Thoracic aorta (tissue), 2 donors: ENCODE results near the gene IL1A. TPM values are rescaled to one million over a fixed set of nuclear protein-coding genes. Genes with fewer than 3 reads are reported as not detected.

Source experiments
- ATAC-seq: fragments of 150-250 bp; one replicate; pipeline ENCODE4 v1.8.0; 2017; ENCODE audit warnings: low read depth; ENCODE audit not compliant: insufficient number of reproducible peaks, low FRiP score
- DNase-seq: peaks from one replicate; pipeline ENCODE4 v3.0.0-alpha.2; 2020; ENCODE audit warnings: low spot score
- H3K27ac ChIP-seq, 2 donors: fragments of 200-600 bp; sonication (generic); 1 replicate in 1 of 2; 2 replicates in 1 of 2; pipeline ENCODE4 v1.5.1; 2016; ENCODE audit warnings: mild to moderate bottlenecking in 2 of 2, moderate library complexity in 2 of 2
- H3K27me3 ChIP-seq: fragments of 200-600 bp; sonication (generic); replicated peaks from 2 replicates; pipeline ENCODE4 v1.6.0; 2016; ENCODE audit warnings: mild to moderate bottlenecking; ENCODE audit not compliant: insufficient read depth
- H3K36me3 ChIP-seq: fragments of 200-600 bp; sonication (generic); one replicate; pipeline ENCODE4 v1.5.1; 2016
- H3K4me1 ChIP-seq, 2 donors: fragments of 200-600 bp; sonication (generic); 1 replicate in 1 of 2; 2 replicates in 1 of 2; pipeline versions ENCODE4 v1.5.1 to v1.6.0; 2016; ENCODE audit warnings: low read depth in 2 of 2, mild to moderate bottlenecking in 1 of 2; ENCODE audit not compliant: control insufficient read depth in 1 of 2
- H3K4me3 ChIP-seq: fragments of 200-600 bp; sonication (generic); 2 replicates; pipeline ENCODE4 v1.5.1; 2016; ENCODE audit warnings: mild to moderate bottlenecking
- H3K9me3 ChIP-seq: fragments of 200-600 bp; sonication (generic); 2 replicates; pipeline ENCODE4 v1.5.1; 2016
- CTCF ChIP-seq: fragments of 200-600 bp; sonication (generic); IDR thresholded peaks from one replicate; pipeline ENCODE4 v1.5.1; 2019; ENCODE audit warnings: antibody characterized with exemption
- total RNA-seq, 2 donors: library from RNA; depleted of rRNA; stranded (reverse); fragments of >200 nt; gene quantifications; one replicate each; pipeline versions ENCODE4 v1.1.0 to v1.2.3, GENCODE V29; 2016

Gene IL1A
- total RNA-seq, 2 donors from 2014 or later: 0.56 TPM; not detected in 1

- no peaks in the 10 kb centered on the region for H3K36me3 ChIP-seq
- H3K4me3 ChIP-seq: no peak overlapping the region
- no peaks in the 10 kb centered on the region for H3K4me1 ChIP-seq
- H3K9me3 ChIP-seq: no peaks in the 10 kb centered on the region
- H3K27ac ChIP-seq: no peak overlapping the region
- no peak for ATAC-seq
- no peak for TF ChIP-seq CTCF
- H3K27me3 ChIP-seq: no peaks in the 10 kb centered on the region
- no peak for DNase-seq
These were observed 31.6 kb downstream of the IL1A start for GRCh38 chr2:112752667-112753066.

GRCh38 chr2:112751451-112752197, 32.7 kb downstream of the IL1A start:
- Histone ChIP-seq H3K27me3 (no peaks in the 10 kb centered on the region), H3K4me1 (no peaks in the 10 kb centered on the region), H3K36me3 (no peaks in the 10 kb centered on the region), H3K4me3 (no peak overlapping the region), H3K27ac (no peak overlapping the region), H3K9me3 (no peaks in the 10 kb centered on the region)
- DNase-seq (no peak), ATAC-seq (no peak)
- TF ChIP-seq CTCF: no peak

- H3K9me3 ChIP-seq: no peaks in the 10 kb centered on the region
- no peak overlapping the region for H3K4me3 ChIP-seq
- TF ChIP-seq CTCF: no peak
- no peak for ATAC-seq
- no peaks in the 10 kb centered on the region for H3K27me3 ChIP-seq
- H3K36me3 ChIP-seq: no peaks in the 10 kb centered on the region
- H3K4me1 ChIP-seq: no peaks in the 10 kb centered on the region
- H3K27ac ChIP-seq: no peak overlapping the region
- no peak for DNase-seq
These were observed 33.8 kb downstream of the IL1A start for GRCh38 chr2:112750560-112750843.

GRCh38 chr2:112749755-112750559, 34.3 kb downstream of the IL1A start:
- H3K27ac ChIP-seq: no peak overlapping the region
- H3K36me3 ChIP-seq: no peaks in the 10 kb centered on the region
- H3K4me3 ChIP-seq: no peak overlapping the region
- H3K4me1 ChIP-seq: no peaks in the 10 kb centered on the region
- no peaks in the 10 kb centered on the region for H3K9me3 ChIP-seq
- H3K27me3 ChIP-seq: no peaks in the 10 kb centered on the region
- no peak for ATAC-seq
- peak; percentile 49 for TF ChIP-seq CTCF
- no peak for DNase-seq

GRCh38 chr2:112740527-112740926, 43.8 kb downstream of the IL1A start:
- Histone ChIP-seq H3K27me3 (no peaks in the 10 kb centered on the region), H3K4me3 (no peak overlapping the region), H3K36me3 (no peaks in the 10 kb centered on the region), H3K27ac (no peak overlapping the region), H3K4me1 (no peaks in the 10 kb centered on the region), H3K9me3 (no peaks in the 10 kb centered on the region)
- no peak for DNase-seq
- no peak for TF ChIP-seq CTCF
- no peak for ATAC-seq
